HepG2 (cell line): ENCODE measurements around the gene DCDC2. TPM values are rescaled to one million over a fixed set of nuclear protein-coding genes. Genes with fewer than 3 reads are reported as not detected.

Experiments used
- HMGA1 ChIP-seq: sonication (generic); formaldehyde crosslinking; conservative IDR thresholded peaks from 2 replicates; pipeline ENCODE4 v1.4.0; 2020; ENCODE audit warnings: missing genetic modification reagents
- MTF1 ChIP-seq: sonication (generic); formaldehyde crosslinking; IDR thresholded peaks from 2 replicates; pipeline ENCODE4 v1.5.0; 2020; ENCODE audit warnings: missing genetic modification reagents
- POLR2AphosphoS5 ChIP-seq: IDR thresholded peaks from 2 replicates; pipeline ENCODE4 v1.6.1; 2012; ENCODE audit warnings: low read depth, low read length
- TARDBP ChIP-seq: sonication (generic); formaldehyde crosslinking; IDR thresholded peaks from 2 replicates; pipeline ENCODE4 v1.8.0; 2022; ENCODE audit warnings: mild to moderate bottlenecking, missing genetic modification reagents
- ZFP36L1 ChIP-seq: sonication (generic); formaldehyde crosslinking; IDR thresholded peaks from 2 replicates; pipeline ENCODE4 v1.8.0; 2022; ENCODE audit warnings: mild to moderate bottlenecking, missing genetic modification reagents, moderate library complexity
- ZNF367 ChIP-seq: sonication (generic); formaldehyde crosslinking; IDR thresholded peaks from 2 replicates; pipeline ENCODE4 v1.4.0; 2020; ENCODE audit warnings: missing genetic modification reagents, borderline replicate concordance
- polyA plus RNA-seq, 8 experiments: library from polyadenylated mRNA; depleted of rRNA in 3 of 8; stranded (reverse) in 7 of 8; unstranded in 1 of 8; fragments of >200 nt; fragmentation: Illumina TruSeq in 4 of 8; extraction: Trizol in 4 of 8; gene quantifications; 2 replicates each; pipeline versions ENCODE4 v1.2.1 to v1.2.3, GENCODE V29; 2011 to 2016; ENCODE audit warnings: low read depth in 4 of 8, missing spikeins in 1 of 8, mixed read lengths in 1 of 8; ENCODE audit not compliant: insufficient read depth in 1 of 8
- total RNA-seq, 5 experiments: library from RNA; depleted of rRNA; stranded (reverse); fragments of >200 nt; fragmentation: Illumina TruSeq; extraction: Trizol; gene quantifications; 2 replicates each; pipeline ENCODE4 v1.2.3, GENCODE V29; 2016; ENCODE audit warnings: low read depth in 1 of 5
- TF ChIP-seq, protein P1 (sequence below): sonication (generic); formaldehyde crosslinking; IDR thresholded peaks from 2 replicates; pipeline ENCODE4 v1.5.0; 2020; ENCODE audit warnings: mild to moderate bottlenecking, missing genetic modification reagents
- TF ChIP-seq, protein P2 (sequence below): sonication (generic); formaldehyde crosslinking; IDR thresholded peaks from 2 replicates; pipeline ENCODE4 v1.5.0; 2020; ENCODE audit warnings: mild to moderate bottlenecking, missing genetic modification reagents
- TF ChIP-seq, protein P3 (sequence below): sonication (generic); formaldehyde crosslinking; IDR thresholded peaks from 2 replicates; pipeline ENCODE4 v1.8.0; 2022; ENCODE audit warnings: mild to moderate bottlenecking, missing genetic modification reagents

Gene DCDC2
- total and polyA plus RNA-seq, 2 of the 13 experiments (the other 11 are each of a cell fraction or from before 2014, with no cell fraction given), result 9.0 to 36.2 TPM

DNA sequence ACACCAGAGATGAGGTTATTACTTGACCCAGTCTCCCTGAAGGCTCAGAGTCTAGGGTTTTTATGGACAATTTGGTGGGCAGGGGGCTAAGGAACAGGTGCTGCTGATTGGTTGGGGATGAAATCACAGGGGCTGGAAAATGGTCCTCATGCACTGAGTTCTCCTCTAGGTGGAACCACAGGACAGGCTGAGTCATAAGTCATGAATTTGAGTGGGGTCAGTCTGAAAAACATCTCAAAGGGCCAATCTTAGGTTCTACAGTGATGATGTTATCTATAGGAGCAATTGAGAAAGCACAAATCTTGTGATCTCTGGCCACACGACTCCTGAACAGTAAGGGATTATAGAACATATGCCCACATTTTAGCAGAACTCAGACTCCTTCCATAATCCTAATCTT lies 39.0 kb upstream of the DCDC2 start (continued):
- no peak for TF ChIP-seq MTF1 (CRISPR knock-in tag)
- TF ChIP-seq HMGA1 (CRISPR knock-in tag), result no peak
- TF ChIP-seq, protein P1, sequence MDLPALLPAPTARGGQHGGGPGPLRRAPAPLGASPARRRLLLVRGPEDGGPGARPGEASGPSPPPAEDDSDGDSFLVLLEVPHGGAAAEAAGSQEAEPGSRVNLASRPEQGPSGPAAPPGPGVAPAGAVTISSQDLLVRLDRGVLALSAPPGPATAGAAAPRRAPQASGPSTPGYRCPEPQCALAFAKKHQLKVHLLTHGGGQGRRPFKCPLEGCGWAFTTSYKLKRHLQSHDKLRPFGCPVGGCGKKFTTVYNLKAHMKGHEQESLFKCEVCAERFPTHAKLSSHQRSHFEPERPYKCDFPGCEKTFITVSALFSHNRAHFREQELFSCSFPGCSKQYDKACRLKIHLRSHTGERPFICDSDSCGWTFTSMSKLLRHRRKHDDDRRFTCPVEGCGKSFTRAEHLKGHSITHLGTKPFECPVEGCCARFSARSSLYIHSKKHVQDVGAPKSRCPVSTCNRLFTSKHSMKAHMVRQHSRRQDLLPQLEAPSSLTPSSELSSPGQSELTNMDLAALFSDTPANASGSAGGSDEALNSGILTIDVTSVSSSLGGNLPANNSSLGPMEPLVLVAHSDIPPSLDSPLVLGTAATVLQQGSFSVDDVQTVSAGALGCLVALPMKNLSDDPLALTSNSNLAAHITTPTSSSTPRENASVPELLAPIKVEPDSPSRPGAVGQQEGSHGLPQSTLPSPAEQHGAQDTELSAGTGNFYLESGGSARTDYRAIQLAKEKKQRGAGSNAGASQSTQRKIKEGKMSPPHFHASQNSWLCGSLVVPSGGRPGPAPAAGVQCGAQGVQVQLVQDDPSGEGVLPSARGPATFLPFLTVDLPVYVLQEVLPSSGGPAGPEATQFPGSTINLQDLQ (CRISPR knock-in tag), result no peak
- TF ChIP-seq ZNF367 (CRISPR knock-in tag), result no peak
- no peak for TF ChIP-seq POLR2AphosphoS5
- no peak for TF ChIP-seq TARDBP (CRISPR knock-in tag)
- TF ChIP-seq, protein P2, sequence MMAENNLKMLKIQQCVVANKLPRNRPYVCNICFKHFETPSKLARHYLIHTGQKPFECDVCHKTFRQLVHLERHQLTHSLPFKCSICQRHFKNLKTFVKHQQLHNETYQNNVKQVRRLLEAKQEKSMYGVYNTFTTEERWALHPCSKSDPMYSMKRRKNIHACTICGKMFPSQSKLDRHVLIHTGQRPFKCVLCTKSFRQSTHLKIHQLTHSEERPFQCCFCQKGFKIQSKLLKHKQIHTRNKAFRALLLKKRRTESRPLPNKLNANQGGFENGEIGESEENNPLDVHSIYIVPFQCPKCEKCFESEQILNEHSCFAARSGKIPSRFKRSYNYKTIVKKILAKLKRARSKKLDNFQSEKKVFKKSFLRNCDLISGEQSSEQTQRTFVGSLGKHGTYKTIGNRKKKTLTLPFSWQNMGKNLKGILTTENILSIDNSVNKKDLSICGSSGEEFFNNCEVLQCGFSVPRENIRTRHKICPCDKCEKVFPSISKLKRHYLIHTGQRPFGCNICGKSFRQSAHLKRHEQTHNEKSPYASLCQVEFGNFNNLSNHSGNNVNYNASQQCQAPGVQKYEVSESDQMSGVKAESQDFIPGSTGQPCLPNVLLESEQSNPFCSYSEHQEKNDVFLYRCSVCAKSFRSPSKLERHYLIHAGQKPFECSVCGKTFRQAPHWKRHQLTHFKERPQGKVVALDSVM (CRISPR knock-in tag), result no peak
- TF ChIP-seq, protein P3, sequence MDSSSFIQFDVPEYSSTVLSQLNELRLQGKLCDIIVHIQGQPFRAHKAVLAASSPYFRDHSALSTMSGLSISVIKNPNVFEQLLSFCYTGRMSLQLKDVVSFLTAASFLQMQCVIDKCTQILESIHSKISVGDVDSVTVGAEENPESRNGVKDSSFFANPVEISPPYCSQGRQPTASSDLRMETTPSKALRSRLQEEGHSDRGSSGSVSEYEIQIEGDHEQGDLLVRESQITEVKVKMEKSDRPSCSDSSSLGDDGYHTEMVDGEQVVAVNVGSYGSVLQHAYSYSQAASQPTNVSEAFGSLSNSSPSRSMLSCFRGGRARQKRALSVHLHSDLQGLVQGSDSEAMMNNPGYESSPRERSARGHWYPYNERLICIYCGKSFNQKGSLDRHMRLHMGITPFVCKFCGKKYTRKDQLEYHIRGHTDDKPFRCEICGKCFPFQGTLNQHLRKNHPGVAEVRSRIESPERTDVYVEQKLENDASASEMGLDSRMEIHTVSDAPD (CRISPR knock-in tag), result no peak
- no peak for TF ChIP-seq ZFP36L1
